Spleen (tissue), 7 donors: ENCODE results near the gene MIER3.

Source experiments
- POLR2A ChIP-seq, 3 donors: fragments of 450-650 bp; IDR thresholded peaks; one replicate each; pipeline ENCODE4 v1.5.1; 2017; ENCODE audit warnings: antibody characterized with exemption in 3 of 3, mild to moderate bottlenecking in 1 of 3
- POLR2AphosphoS5 ChIP-seq, 3 donors: sonication (generic); formaldehyde crosslinking; IDR thresholded peaks; one replicate each; pipeline ENCODE4 v1.5.1; 2017; ENCODE audit warnings: antibody characterized with exemption in 3 of 3
- TF ChIP-seq, protein P1 (sequence below), 11 experiments: fragments of 200-600 bp in 7 of 11; fragments of 450-650 bp in 4 of 11; sonication (generic) in 4 of 11; IDR thresholded peaks in 8 of 11; conservative IDR thresholded peaks in 3 of 11; 1 replicate in 7 of 11; 2 replicates in 4 of 11; pipeline versions ENCODE4 v1.4.0 to v1.8.0; 2016 to 2021; ENCODE audit warnings: antibody characterized with exemption in 11 of 11, inconsistent platforms in 4 of 11, mild to moderate bottlenecking in 1 of 11
- donor health status: DM: no; HTN: no; CAD: no; lungs with moderate emphysema.
- donor health status: DM: no; HTN: no; CAD: no.
- donor health status: DM: no; HTN: no; CAD: no.

DNA sequence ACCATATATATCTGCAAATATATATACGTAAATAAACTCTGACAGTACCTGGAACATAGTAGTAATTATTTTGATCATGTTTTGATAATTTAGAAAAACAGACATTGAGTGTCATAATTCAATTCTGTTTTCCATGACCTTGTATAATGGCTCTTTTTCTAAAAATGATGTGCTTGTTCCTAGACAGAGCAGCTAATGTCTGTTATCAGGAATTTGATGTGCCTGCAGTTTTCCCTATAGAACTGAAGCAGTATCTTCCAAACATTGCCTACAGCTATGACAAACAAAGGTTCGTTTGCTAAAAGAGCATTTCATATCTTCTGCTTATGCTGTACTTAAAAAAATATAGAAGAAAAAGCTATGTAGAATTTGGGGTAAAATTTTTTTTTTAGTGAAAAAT, 37.2 kb downstream of the MIER3 start:
- TF ChIP-seq, protein P1, sequence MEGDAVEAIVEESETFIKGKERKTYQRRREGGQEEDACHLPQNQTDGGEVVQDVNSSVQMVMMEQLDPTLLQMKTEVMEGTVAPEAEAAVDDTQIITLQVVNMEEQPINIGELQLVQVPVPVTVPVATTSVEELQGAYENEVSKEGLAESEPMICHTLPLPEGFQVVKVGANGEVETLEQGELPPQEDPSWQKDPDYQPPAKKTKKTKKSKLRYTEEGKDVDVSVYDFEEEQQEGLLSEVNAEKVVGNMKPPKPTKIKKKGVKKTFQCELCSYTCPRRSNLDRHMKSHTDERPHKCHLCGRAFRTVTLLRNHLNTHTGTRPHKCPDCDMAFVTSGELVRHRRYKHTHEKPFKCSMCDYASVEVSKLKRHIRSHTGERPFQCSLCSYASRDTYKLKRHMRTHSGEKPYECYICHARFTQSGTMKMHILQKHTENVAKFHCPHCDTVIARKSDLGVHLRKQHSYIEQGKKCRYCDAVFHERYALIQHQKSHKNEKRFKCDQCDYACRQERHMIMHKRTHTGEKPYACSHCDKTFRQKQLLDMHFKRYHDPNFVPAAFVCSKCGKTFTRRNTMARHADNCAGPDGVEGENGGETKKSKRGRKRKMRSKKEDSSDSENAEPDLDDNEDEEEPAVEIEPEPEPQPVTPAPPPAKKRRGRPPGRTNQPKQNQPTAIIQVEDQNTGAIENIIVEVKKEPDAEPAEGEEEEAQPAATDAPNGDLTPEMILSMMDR (IDR thresholded peaks at IDR 0.05 in 8 of 11, conservative IDR thresholded peaks at IDR 0.05 in 3 of 11) = no peak
- TF ChIP-seq POLR2AphosphoS5 (IDR thresholded peaks at IDR 0.05) (no peak), POLR2A (IDR thresholded peaks at IDR 0.05) (no peak)
